H1 (cell line): ENCODE data around the gene PLSCR5. TPM values are rescaled to one million over a fixed set of nuclear protein-coding genes. Genes with fewer than 3 reads are reported as not detected.

Experiments
- CTCF ChIA-PET: fragments of 300-600 bp; sonication (Branson Sonifier 250); formaldehyde crosslinking; loops from one replicate; lab custom pipeline; 2021; ENCODE audit not compliant: partially characterized antibody; lab: Charles Lee
- POLR2A ChIA-PET: fragments of 300-600 bp; sonication (Branson Sonifier 250); formaldehyde crosslinking; loops from one replicate; lab custom pipeline; 2021; ENCODE audit warnings: inconsistent platforms; ENCODE audit not compliant: partially characterized antibody; lab: Charles Lee
- DNase-seq, 2 experiments: peaks; one replicate each; pipeline versions ENCODE4 v3.0.0 to v3.0.0-alpha.2; 2010 to 2022; ENCODE audit warnings: low spot score in 2 of 2, low read depth in 1 of 2, mixed read lengths in 1 of 2
- FAIRE-seq: peaks from 2 replicates; lab custom pipeline; 2011; peaks lifted over from hg19 to GRCh38; lab: Jason Lieb, UNC
- H2AFZ ChIP-seq: 2 replicates; pipeline ENCODE4 v1.8.1; 2012; ENCODE audit warnings: low read length, inconsistent platforms
- H2AK5ac ChIP-seq: 2 replicates; pipeline ENCODE4 v1.6.1; 2013; ENCODE audit warnings: low read depth, low read length
- H2BK120ac ChIP-seq: replicated peaks from 2 replicates; pipeline ENCODE3; 2013; ENCODE audit warnings: low read depth, low read length, inconsistent platforms
- H2BK12ac ChIP-seq: 2 replicates; pipeline ENCODE4 v1.6.1; 2013; ENCODE audit warnings: low read depth, low read length
- H2BK15ac ChIP-seq: 2 replicates; pipeline ENCODE4 v1.6.1; 2013; ENCODE audit warnings: low read length
- H2BK20ac ChIP-seq: 2 replicates; pipeline ENCODE4 v1.6.1; 2013; ENCODE audit warnings: low read length
- H2BK5ac ChIP-seq: 2 replicates; pipeline ENCODE4 v1.6.1; 2013; ENCODE audit warnings: low read depth, low read length
- H3K14ac ChIP-seq: 2 replicates; pipeline ENCODE4 v1.6.1; 2013; ENCODE audit warnings: inconsistent platforms; ENCODE audit not compliant: insufficient read length
- H3K18ac ChIP-seq: 2 replicates; pipeline ENCODE4 v1.6.1; 2013; ENCODE audit warnings: low read length; ENCODE audit errors: extremely low read depth
- H3K23ac ChIP-seq: 2 replicates; pipeline ENCODE4 v1.6.1; 2013; ENCODE audit warnings: inconsistent platforms; ENCODE audit not compliant: insufficient read length
- H3K23me2 ChIP-seq: 2 replicates; pipeline ENCODE4 v1.6.1; 2013; ENCODE audit warnings: low read depth, low read length
- H3K27ac ChIP-seq: 2 replicates; pipeline ENCODE4 v1.6.1; 2011; ENCODE audit warnings: low read depth, low read length, inconsistent platforms
- H3K27me3 ChIP-seq, 4 experiments: replicated peaks in 1 of 4; 1 replicate in 1 of 4; 2 replicates in 3 of 4; pipeline versions ENCODE4 v1.6.1 to v1.8.1; 2011 to 2013; ENCODE audit warnings: low read length in 3 of 4, mild to moderate bottlenecking in 3 of 4, inconsistent platforms in 2 of 4, mixed read lengths in 2 of 4, moderate library complexity in 1 of 4; ENCODE audit not compliant: control insufficient read depth in 3 of 4, insufficient read depth in 3 of 4; ENCODE audit errors: extremely low read depth in 1 of 4
- H3K36me3 ChIP-seq, 4 experiments: 2 replicates each; pipeline versions ENCODE4 v1.6.1 to v1.8.1; 2011 to 2013; ENCODE audit warnings: mild to moderate bottlenecking in 4 of 4, low read length in 3 of 4, moderate library complexity in 2 of 4, control low read depth in 1 of 4, inconsistent platforms in 1 of 4; ENCODE audit not compliant: insufficient read depth in 4 of 4, control insufficient read depth in 2 of 4
- H3K4ac ChIP-seq: replicated peaks from 2 replicates; pipeline ENCODE3; 2013; ENCODE audit warnings: low read length, low read depth, mixed read lengths, inconsistent platforms; ENCODE audit not compliant: insufficient read length
- H3K4me1 ChIP-seq, 4 experiments: replicated peaks in 1 of 4; 1 replicate in 1 of 4; 2 replicates in 3 of 4; pipeline versions ENCODE4 v1.6.1 to v1.8.1; 2011 to 2013; ENCODE audit warnings: low read length in 3 of 4, inconsistent platforms in 2 of 4, mixed read lengths in 1 of 4; ENCODE audit not compliant: insufficient read depth in 4 of 4, control insufficient read depth in 3 of 4
- H3K4me2 ChIP-seq, 2 experiments: 2 replicates each; pipeline versions ENCODE4 v1.6.1 to v1.8.1; 2011 to 2013; ENCODE audit warnings: low read depth in 2 of 2, low read length in 2 of 2, control low read depth in 1 of 2, inconsistent platforms in 1 of 2, mild to moderate bottlenecking in 1 of 2; ENCODE audit not compliant: insufficient read depth in 1 of 2
- H3K4me3 ChIP-seq, 4 experiments: fragments of 200-600, 300-600 bp in 1 of 4; sonication (generic), shearing (Covaris generic), sonication (Bioruptor Twin) in 1 of 4; 2 replicates each; pipeline versions ENCODE4 v1.5.1 to v1.8.1; 2011 to 2016; ENCODE audit warnings: low read length in 4 of 4, low read depth in 3 of 4, control low read depth in 2 of 4, inconsistent platforms in 2 of 4, mild to moderate bottlenecking in 2 of 4, mixed read lengths in 1 of 4, moderate library complexity in 1 of 4; ENCODE audit not compliant: insufficient read depth in 2 of 4; ENCODE audit errors: extremely low read depth in 1 of 4
- H3K56ac ChIP-seq: replicated peaks from 2 replicates; pipeline ENCODE3; 2013; ENCODE audit warnings: low read depth, mild to moderate bottlenecking, mixed read lengths, low read length, inconsistent platforms; ENCODE audit not compliant: insufficient read length
- H3K79me1 ChIP-seq: 2 replicates; pipeline ENCODE4 v1.6.1; 2013; ENCODE audit warnings: low read depth, low read length, control low read depth
- H3K79me2 ChIP-seq, 2 experiments: 2 replicates each; pipeline versions ENCODE4 v1.6.1 to v1.8.1; 2012 to 2013; ENCODE audit warnings: low read length in 2 of 2, mild to moderate bottlenecking in 2 of 2, inconsistent platforms in 1 of 2; ENCODE audit not compliant: insufficient read depth in 2 of 2, control insufficient read depth in 1 of 2
- H3K9ac ChIP-seq, 4 experiments: replicated peaks in 1 of 4; 1 replicate in 1 of 4; 2 replicates in 3 of 4; pipeline versions ENCODE4 v1.6.1 to v1.8.1; 2011 to 2013; ENCODE audit warnings: low read depth in 3 of 4, low read length in 3 of 4, control low read depth in 2 of 4, mild to moderate bottlenecking in 2 of 4, moderate library complexity in 2 of 4, inconsistent platforms in 1 of 4; ENCODE audit errors: extremely low read depth in 1 of 4
- H3K9me3 ChIP-seq, 2 experiments: 2 replicates each; pipeline versions ENCODE4 v1.6.1 to v1.8.1; 2012 to 2013; ENCODE audit warnings: mild to moderate bottlenecking in 2 of 2, moderate library complexity in 2 of 2, control low read depth in 1 of 2, inconsistent platforms in 1 of 2, low read depth in 1 of 2, low read length in 1 of 2, mixed read lengths in 1 of 2; ENCODE audit not compliant: insufficient read depth in 2 of 2
- H4K20me1 ChIP-seq, 2 experiments: replicated peaks in 1 of 2; 2 replicates each; pipeline versions ENCODE3 to v1.8.1; 2011 to 2013; ENCODE audit warnings: inconsistent platforms in 2 of 2, low read length in 2 of 2, mild to moderate bottlenecking in 1 of 2; ENCODE audit not compliant: insufficient read depth in 2 of 2, control insufficient read depth in 1 of 2
- H4K5ac ChIP-seq: 2 replicates; pipeline ENCODE4 v1.6.1; 2013; ENCODE audit warnings: low read length, low read depth, mixed read lengths, inconsistent platforms; ENCODE audit not compliant: insufficient read length
- H4K8ac ChIP-seq: 2 replicates; pipeline ENCODE4 v1.8.0; 2013; ENCODE audit warnings: mild to moderate bottlenecking, moderate library complexity, low read length, inconsistent platforms; ENCODE audit not compliant: insufficient read depth; ENCODE audit errors: extremely low read depth
- H4K91ac ChIP-seq: replicated peaks from 2 replicates; pipeline ENCODE3; 2013; ENCODE audit warnings: low read length, mixed read lengths, inconsistent platforms; ENCODE audit not compliant: insufficient read length
- RAD21 ChIP-seq, 2 experiments: IDR thresholded peaks in 1 of 2; conservative IDR thresholded peaks in 1 of 2; 2 replicates each; pipeline ENCODE4 v1.6.1; 2011; ENCODE audit warnings: low read depth in 2 of 2, low read length in 2 of 2, improper control_type of control experiment in 1 of 2, inconsistent platforms in 1 of 2, mild to moderate bottlenecking in 1 of 2, moderate library complexity in 1 of 2
- ZNF274 ChIP-seq: IDR thresholded peaks from 2 replicates; pipeline ENCODE4 v1.7.0; 2012; ENCODE audit warnings: low read length, borderline replicate concordance; ENCODE audit errors: extremely low read depth
- WGBS, 2 experiments: shearing (Covaris generic) in 1 of 2; methylation state at CpG; one replicate each; pipeline versions ENCODE4 v1.1.6 to v1.1.7; 2013 to 2015; ENCODE audit warnings: low lambda C conversion rate in 2 of 2, mixed read lengths in 2 of 2, inconsistent platforms in 1 of 2, low coverage in 1 of 2, missing lambda C conversion rate in 1 of 2; ENCODE audit not compliant: insufficient replicate concordance in 2 of 2, insufficient coverage in 1 of 2, insufficient read length in 1 of 2; ENCODE audit errors: extremely low coverage in 1 of 2, missing lambda C conversion rate in 1 of 2; 5-methylcytosine and 5-hydroxymethylcytosine counted together
- polyA plus RNA-seq, 7 experiments: library from polyadenylated mRNA; depleted of rRNA in 3 of 7; stranded (reverse) in 5 of 7; unstranded in 2 of 7; fragments of >200 nt in 5 of 7; fragments of 200-250 nt in 2 of 7; gene quantifications; 1 replicate in 5 of 7; 2 replicates in 1 of 7; 4 replicates in 1 of 7; pipeline versions ENCODE4 v1.2.1 to v1.2.3, GENCODE V29; 2011 to 2013; ENCODE audit warnings: missing spikeins in 2 of 7, mixed read lengths in 2 of 7
- total RNA-seq: library from RNA; stranded (reverse); fragmentation: NEBNext Ultra II Directional; extraction: Animal tissue kit (Norgen Biotek cat#: 25700); gene quantifications from 2 replicates; pipeline ENCODE4 v1.2.1, GENCODE V29; 2021
- TF ChIP-seq, protein P1 (sequence below), 3 experiments: IDR thresholded peaks; 1 replicate in 2 of 3; 2 replicates in 1 of 3; pipeline versions ENCODE4 v1.5.1 to v1.6.1; 2011; ENCODE audit warnings: low read length in 3 of 3, mild to moderate bottlenecking in 3 of 3, inconsistent platforms in 2 of 3, low read depth in 1 of 3, moderate library complexity in 1 of 3; ENCODE audit not compliant: insufficient read depth in 1 of 3; ENCODE audit errors: control extremely low read depth in 1 of 3

PLSCR5 gene
- total and polyA plus RNA-seq, 2 of the 8 experiments (the other 6 are each of a cell fraction or from before 2014, with no cell fraction given) = not detected

DNA sequence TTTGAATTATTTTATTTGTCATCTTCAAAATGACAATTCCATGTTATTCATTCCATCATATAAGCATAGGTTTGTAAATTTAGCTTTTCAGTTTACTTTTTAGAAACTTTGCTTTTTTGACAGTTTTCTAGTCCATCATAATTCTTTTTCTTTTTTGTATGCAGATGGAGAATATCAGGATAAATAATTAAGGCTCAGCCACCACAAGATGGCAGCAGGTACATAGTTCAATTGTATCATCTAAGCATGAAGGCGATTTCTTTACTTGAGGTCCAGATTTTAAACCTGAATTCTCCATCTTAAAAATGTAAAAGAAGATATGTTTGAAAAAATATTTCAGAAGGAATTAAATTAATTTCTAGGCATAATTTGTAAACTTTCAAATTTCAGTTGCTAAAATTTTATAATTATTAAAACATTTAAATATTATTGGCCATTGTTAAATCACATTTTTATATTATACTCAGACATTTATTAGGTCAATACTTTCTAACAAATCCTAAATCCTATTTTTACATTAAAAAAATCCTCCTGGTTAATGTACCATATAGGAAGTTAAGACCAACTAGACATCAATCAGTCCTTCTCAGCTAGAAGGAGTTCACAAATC is 15.1 kb downstream of the PLSCR5 start:
- ChIA-PET POLR2A (no interaction called here), CTCF (interaction anchor here (0.6 to 3.1 kb wide), 18 partner anchors 10 to 802 kb away, joined by 3 to 28 read pairs (median 4); partner anchors contain the start of gene PLSCR5)
- DNase-seq = no peak
- Histone ChIP-seq H3K18ac (no peak overlapping the region), H3K4me2 (no peak overlapping the region), H4K5ac (no peak overlapping the region), H3K4me1 (no peaks in the 10 kb centered on the region), H3K4ac (no peak overlapping the region), H3K9me3 (no peaks in the 10 kb centered on the region), H3K23ac (no peak overlapping the region), H2AK5ac (no peak overlapping the region), H3K9ac (no peak overlapping the region), H3K14ac (no peak overlapping the region), H4K20me1 (no peaks in the 10 kb centered on the region), H3K23me2 (no peaks in the 10 kb centered on the region), H3K4me3 (no peak overlapping the region), H2BK120ac (no peak overlapping the region), H4K8ac (no peak overlapping the region), H3K79me1 (no peaks in the 10 kb centered on the region), H2BK20ac (no peak overlapping the region), H3K36me3 (no peaks in the 10 kb centered on the region), H4K91ac (no peak overlapping the region), H3K79me2 (no peaks in the 10 kb centered on the region), H3K27me3 (no peaks in the 10 kb centered on the region), H2AFZ (no peak overlapping the region), H2BK12ac (no peak overlapping the region), H2BK5ac (no peak overlapping the region), H2BK15ac (no peak overlapping the region), H3K56ac (no peak overlapping the region), H3K27ac (no peak overlapping the region)
- no peak for TF ChIP-seq ZNF274
- TF ChIP-seq RAD21 (IDR thresholded peaks at IDR 0.05 in 1 of 2, conservative IDR thresholded peaks at IDR 0.05 in 1 of 2; ENCODE audit: low read depth in 2 of 2, low read length in 2 of 2) = peak; percentile 53 to 58
- TF ChIP-seq, protein P1, sequence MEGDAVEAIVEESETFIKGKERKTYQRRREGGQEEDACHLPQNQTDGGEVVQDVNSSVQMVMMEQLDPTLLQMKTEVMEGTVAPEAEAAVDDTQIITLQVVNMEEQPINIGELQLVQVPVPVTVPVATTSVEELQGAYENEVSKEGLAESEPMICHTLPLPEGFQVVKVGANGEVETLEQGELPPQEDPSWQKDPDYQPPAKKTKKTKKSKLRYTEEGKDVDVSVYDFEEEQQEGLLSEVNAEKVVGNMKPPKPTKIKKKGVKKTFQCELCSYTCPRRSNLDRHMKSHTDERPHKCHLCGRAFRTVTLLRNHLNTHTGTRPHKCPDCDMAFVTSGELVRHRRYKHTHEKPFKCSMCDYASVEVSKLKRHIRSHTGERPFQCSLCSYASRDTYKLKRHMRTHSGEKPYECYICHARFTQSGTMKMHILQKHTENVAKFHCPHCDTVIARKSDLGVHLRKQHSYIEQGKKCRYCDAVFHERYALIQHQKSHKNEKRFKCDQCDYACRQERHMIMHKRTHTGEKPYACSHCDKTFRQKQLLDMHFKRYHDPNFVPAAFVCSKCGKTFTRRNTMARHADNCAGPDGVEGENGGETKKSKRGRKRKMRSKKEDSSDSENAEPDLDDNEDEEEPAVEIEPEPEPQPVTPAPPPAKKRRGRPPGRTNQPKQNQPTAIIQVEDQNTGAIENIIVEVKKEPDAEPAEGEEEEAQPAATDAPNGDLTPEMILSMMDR (IDR thresholded peaks at IDR 0.05; ENCODE audit: control extremely low read depth in 1 of 3, insufficient read depth in 1 of 3, low read depth in 1 of 3, low read length in 3 of 3) = peak in 2 of 3 experiments; percentile 28 to 45; a peak in 2 of 4 replicates
- FAIRE-seq = peak; percentile 19
- 44% methylated on average over 1 of the region's 1 CpG; no CpG with 5 or more reads in 1 of the 2 experiments for WGBS, 2 experiments
